Mesothelial cell of epicardium (in vitro differentiated cells): ENCODE results near the gene GSS. TPM values are rescaled to one million over a fixed set of nuclear protein-coding genes. Genes with fewer than 3 reads are reported as not detected.
A peak's percentile ranks its signal among the peaks of the same experiment; 100 is the strongest.

Experiments used
- DNase-seq, 2 experiments: peaks; one replicate each; pipeline ENCODE4 v3.0.0; 2021; ENCODE audit warnings: low spot score in 2 of 2; ENCODE audit not compliant: unreplicated experiment in 2 of 2
- H3K27ac Mint-ChIP-seq: 2 replicates; pipeline ENCODE4 v1.8.0; 2021; ENCODE audit warnings: mixed read lengths
- H3K27me3 Mint-ChIP-seq: 2 replicates; pipeline ENCODE4 v1.8.0; 2021; ENCODE audit warnings: low read depth, mixed read lengths
- H3K36me3 Mint-ChIP-seq: 2 replicates; pipeline ENCODE4 v1.8.0; 2021; ENCODE audit warnings: mixed read lengths
- H3K4me1 Mint-ChIP-seq: 2 replicates; pipeline ENCODE4 v1.8.0; 2021; ENCODE audit warnings: mixed read lengths
- H3K4me3 Mint-ChIP-seq: 2 replicates; pipeline ENCODE4 v1.8.0; 2021; ENCODE audit warnings: mild to moderate bottlenecking, moderate library complexity, mixed read lengths
- H3K9me3 Mint-ChIP-seq: 2 replicates; pipeline ENCODE4 v1.8.0; 2021; ENCODE audit warnings: mixed read lengths
- CTCF ChIP-seq: fragments of 200-600 bp; sonication (generic); IDR thresholded peaks from one replicate; pipeline ENCODE4 v1.5.0; 2021; ENCODE audit warnings: antibody characterized with exemption; ENCODE audit not compliant: unreplicated experiment
- total RNA-seq: library from RNA; stranded (reverse); gene quantifications from 3 replicates; pipeline ENCODE4 v1.2.1, GENCODE V29; 2021

The GSS gene
- total RNA-seq, 1 donor from 2014 or later: 54.8 TPM

GRCh38 chr20:34965051-34965450 is 9.4 kb upstream of the GSS start:
- no peak overlapping the region for H3K4me3 Mint-ChIP-seq
- H3K27me3 Mint-ChIP-seq: no peaks in the 10 kb centered on the region
- no peak for DNase-seq
- H3K36me3 Mint-ChIP-seq: no peaks in the 10 kb centered on the region
- H3K9me3 Mint-ChIP-seq: no peaks in the 10 kb centered on the region
- peak overlapping the region; percentile 63 for H3K27ac Mint-ChIP-seq
- peaks cover 11% of the 10 kb centered on the region for H3K4me1 Mint-ChIP-seq
- TF ChIP-seq CTCF: no peak

- Mint-ChIP-seq H3K27ac (no peak overlapping the region), H3K4me3 (no peak overlapping the region), H3K9me3 (no peaks in the 10 kb centered on the region), H3K36me3 (no peaks in the 10 kb centered on the region), H3K27me3 (no peaks in the 10 kb centered on the region), H3K4me1 (peaks cover 7% of the 10 kb centered on the region)
- no peak for DNase-seq
- no peak for TF ChIP-seq CTCF
Measured at GRCh38 chr20:34964486-34964885, 8.9 kb upstream of the GSS start.

- Mint-ChIP-seq H3K9me3 (no peaks in the 10 kb centered on the region), H3K36me3 (no peaks in the 10 kb centered on the region), H3K27me3 (no peaks in the 10 kb centered on the region), H3K4me1 (peaks cover 37% of the 10 kb centered on the region), H3K27ac (peak overlapping the region; percentile 99), H3K4me3 (no peak overlapping the region)
- no peak for DNase-seq
- TF ChIP-seq CTCF: no peak
Measured at GRCh38 chr20:34956751-34957472, 1.3 kb upstream of the GSS start.

- no peaks in the 10 kb centered on the region for H3K9me3 Mint-ChIP-seq
- H3K27me3 Mint-ChIP-seq: no peaks in the 10 kb centered on the region
- no peak for TF ChIP-seq CTCF
- DNase-seq: no peak
- peak overlapping the region; percentile 92 for H3K4me3 Mint-ChIP-seq
- peaks cover 42% of the 10 kb centered on the region for H3K4me1 Mint-ChIP-seq
- peak overlapping the region; percentile 99 for H3K27ac Mint-ChIP-seq
- H3K36me3 Mint-ChIP-seq: no peaks in the 10 kb centered on the region
Measured at GRCh38 chr20:34956041-34956458, 444 bp upstream of the GSS start.

- Mint-ChIP-seq H3K27ac (peak overlapping the region; percentile 99), H3K36me3 (peaks cover 1% of the 10 kb centered on the region), H3K27me3 (no peaks in the 10 kb centered on the region), H3K4me3 (peak overlapping the region; percentile 92), H3K9me3 (no peaks in the 10 kb centered on the region), H3K4me1 (peaks cover 42% of the 10 kb centered on the region)
- no peak for DNase-seq
- no peak for TF ChIP-seq CTCF
Measured at GRCh38 chr20:34954904-34955230, 739 bp downstream of the GSS start.
